PC-3 (cell line): ENCODE results near the gene ZC3H4. TPM values are rescaled to one million over a fixed set of nuclear protein-coding genes. Genes with fewer than 3 reads are reported as not detected.

Source experiments
- ATAC-seq: fragments of 200-7000 bp; cut with Tn5 transposase; 2 replicates; pipeline ENCODE4 v1.9.1; 2020; ENCODE audit warnings: mild to moderate bottlenecking, moderate library complexity
- BruUV-seq: library from RNA; stranded (reverse); fragments of 400-500 nt; replicated peaks from 2 replicates; lab custom pipeline; 2021; lab: Mats Ljungman, UMichigan
- CTCF ChIA-PET: fragments of 300-600 bp; sonication (Branson Sonifier 250); formaldehyde crosslinking; loops from one replicate; lab custom pipeline; 2022; ENCODE audit warnings: antibody characterized with exemption; lab: Charles Lee
- POLR2A ChIA-PET: fragments of 300-600 bp; sonication (Branson Sonifier 250); formaldehyde crosslinking; loops from one replicate; lab custom pipeline; 2022; ENCODE audit warnings: antibody characterized with exemption; ENCODE audit not compliant: unreplicated experiment; lab: Charles Lee
- DNase-seq: peaks from one replicate; pipeline ENCODE4 v3.0.0-alpha.2; 2015
- H2AFZ ChIP-seq: fragments of 300-600 bp; sonication (generic); 2 replicates; pipeline ENCODE4 v1.6.0; 2016; ENCODE audit warnings: antibody characterized with exemption, low read length
- H3F3A ChIP-seq: fragments of 300-600 bp; sonication (generic); one replicate; pipeline ENCODE4 v1.6.0; 2017; ENCODE audit warnings: antibody characterized with exemption, low read length, control low read depth, mild to moderate bottlenecking; ENCODE audit not compliant: unreplicated experiment
- H3K27ac ChIP-seq: fragments of 300-600 bp; sonication (generic); 2 replicates; pipeline ENCODE4 v1.5.1; 2016; ENCODE audit warnings: mild to moderate bottlenecking, low read length
- H3K27me3 ChIP-seq: fragments of 300-600 bp; sonication (generic); 2 replicates; pipeline ENCODE4 v1.6.1; 2016; ENCODE audit warnings: low read length, mixed read lengths
- H3K36me3 ChIP-seq: fragments of 300-600 bp; sonication (generic); 2 replicates; pipeline ENCODE4 v1.6.1; 2016; ENCODE audit warnings: low read depth, mixed run types, low read length, mixed read lengths
- H3K4me1 ChIP-seq: fragments of 300-600 bp; sonication (generic); 2 replicates; pipeline ENCODE4 v1.5.1; 2016; ENCODE audit warnings: low read length; ENCODE audit not compliant: insufficient read depth
- H3K4me2 ChIP-seq: fragments of 300-600 bp; sonication (generic); 2 replicates; pipeline ENCODE4 v1.6.0; 2016; ENCODE audit warnings: low read length
- H3K4me3 ChIP-seq: fragments of 300-600 bp; sonication (generic); 2 replicates; pipeline ENCODE4 v1.5.1; 2016; ENCODE audit warnings: mild to moderate bottlenecking, low read length, mixed read lengths
- H3K79me2 ChIP-seq: fragments of 300-600 bp; sonication (generic); 2 replicates; pipeline ENCODE4 v1.6.1; 2017; ENCODE audit warnings: low read length, mixed read lengths
- H3K9ac ChIP-seq: fragments of 300-600 bp; sonication (generic); 2 replicates; pipeline ENCODE4 v1.6.0; 2016; ENCODE audit warnings: mild to moderate bottlenecking, low read length
- H3K9me2 ChIP-seq: fragments of 300-600 bp; sonication (generic); replicated peaks from 2 replicates; pipeline ENCODE4 v1.6.1; 2016; ENCODE audit warnings: mixed run types, low read length, mixed read lengths
- H3K9me3 ChIP-seq: fragments of 300-600 bp; sonication (generic); 2 replicates; pipeline ENCODE4 v1.6.1; 2016; ENCODE audit warnings: low read length, mixed read lengths
- H4K20me1 ChIP-seq: fragments of 300-600 bp; sonication (generic); 2 replicates; pipeline ENCODE4 v1.6.1; 2016; ENCODE audit warnings: low read length, mixed read lengths
- EZH2 ChIP-seq: fragments of 300-600 bp; sonication (generic); IDR thresholded peaks from one replicate; pipeline ENCODE4 v1.6.1; 2017; ENCODE audit warnings: antibody characterized with exemption, mild to moderate bottlenecking, low read length; ENCODE audit not compliant: unreplicated experiment
- EZH2phosphoT487 ChIP-seq: fragments of 300-600 bp; sonication (generic); IDR thresholded peaks from 2 replicates; pipeline ENCODE4 v1.6.1; 2018; ENCODE audit warnings: mild to moderate bottlenecking, antibody characterized with exemption, low read length, borderline replicate concordance
- intact Hi-C: fragments of 100-400 bp; cut with micrococcal nuclease; formaldehyde crosslinking; loops from 2 replicates; pipeline ENCODE4 v1.9.0; 2023
- total RNA-seq: library from RNA; depleted of rRNA; stranded (reverse); fragments of >200 nt; gene quantifications from 2 replicates; pipeline ENCODE4 v1.2.3, GENCODE V29; 2014
- TF ChIP-seq, protein P1 (sequence below): fragments of 300-600 bp; sonication (generic); conservative IDR thresholded peaks from 2 replicates; pipeline ENCODE4 v1.5.1; 2017; ENCODE audit warnings: antibody characterized with exemption, low read depth, mild to moderate bottlenecking, low read length

The ZC3H4 gene
- total RNA-seq, 1 experiment from 2014 or later = 13.4 TPM

GRCh38 chr19:47152205-47152604, 38.6 kb upstream of the ZC3H4 start:
- TF ChIP-seq EZH2phosphoT487 (no peak), EZH2 (no peak)
- TF ChIP-seq, protein P1, sequence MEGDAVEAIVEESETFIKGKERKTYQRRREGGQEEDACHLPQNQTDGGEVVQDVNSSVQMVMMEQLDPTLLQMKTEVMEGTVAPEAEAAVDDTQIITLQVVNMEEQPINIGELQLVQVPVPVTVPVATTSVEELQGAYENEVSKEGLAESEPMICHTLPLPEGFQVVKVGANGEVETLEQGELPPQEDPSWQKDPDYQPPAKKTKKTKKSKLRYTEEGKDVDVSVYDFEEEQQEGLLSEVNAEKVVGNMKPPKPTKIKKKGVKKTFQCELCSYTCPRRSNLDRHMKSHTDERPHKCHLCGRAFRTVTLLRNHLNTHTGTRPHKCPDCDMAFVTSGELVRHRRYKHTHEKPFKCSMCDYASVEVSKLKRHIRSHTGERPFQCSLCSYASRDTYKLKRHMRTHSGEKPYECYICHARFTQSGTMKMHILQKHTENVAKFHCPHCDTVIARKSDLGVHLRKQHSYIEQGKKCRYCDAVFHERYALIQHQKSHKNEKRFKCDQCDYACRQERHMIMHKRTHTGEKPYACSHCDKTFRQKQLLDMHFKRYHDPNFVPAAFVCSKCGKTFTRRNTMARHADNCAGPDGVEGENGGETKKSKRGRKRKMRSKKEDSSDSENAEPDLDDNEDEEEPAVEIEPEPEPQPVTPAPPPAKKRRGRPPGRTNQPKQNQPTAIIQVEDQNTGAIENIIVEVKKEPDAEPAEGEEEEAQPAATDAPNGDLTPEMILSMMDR = no peak
- peaks cover 31% of the 10 kb centered on the region for H3K4me1 ChIP-seq
- no peaks in the 10 kb centered on the region for H3K9me3 ChIP-seq
- ChIA-PET CTCF (interaction anchor here (0.6 kb wide), 1 partner anchor 92 kb away, joined by 3 read pairs; no protein-coding TSS in a partner anchor), POLR2A (interaction anchor here (0.6 kb wide), 1 partner anchor 39 kb away, joined by 4 read pairs; the partner anchor contains the start of gene ZC3H4)
- intact Hi-C loops = loop anchor here (5.0 kb wide), 1 partner anchor 40 kb away; no protein-coding TSS in a partner anchor
- peak overlapping the region; percentile 71 for H3K4me2 ChIP-seq
- peak overlapping the region; percentile 75 for H3K27ac ChIP-seq
- DNase-seq = no peak
- no peak overlapping the region for H3K9ac ChIP-seq
- H3K4me3 ChIP-seq = peak overlapping the region; percentile 35; the same call in 1 of the 2 replicates
- no peaks in the 10 kb centered on the region; the same call in 1 of the 2 replicates for H4K20me1 ChIP-seq
- peaks cover 5% of the 10 kb centered on the region for H3F3A ChIP-seq
- H2AFZ ChIP-seq = no peak overlapping the region
- H3K36me3 ChIP-seq = peaks cover 39% of the 10 kb centered on the region
- H3K79me2 ChIP-seq = peaks cover 22% of the 10 kb centered on the region
- no TSS peak for BruUV-seq
- no peaks in the 10 kb centered on the region for H3K27me3 ChIP-seq
- no peak for ATAC-seq
- no peaks in the 10 kb centered on the region for H3K9me2 ChIP-seq

- Histone ChIP-seq H3K36me3 (peaks cover 37% of the 10 kb centered on the region), H3K4me1 (peaks cover 27% of the 10 kb centered on the region)
These were observed 38.1 kb upstream of the ZC3H4 start for GRCh38 chr19:47151627-47152026.

More at GRCh38 chr19:47151627-47152026, 38.1 kb upstream of the ZC3H4 start:
- TF ChIP-seq EZH2phosphoT487 (no peak), EZH2 (no peak)
- TF ChIP-seq, protein P1 = no peak
- H3K27ac ChIP-seq = peak overlapping the region; percentile 75
- H3K79me2 ChIP-seq = peaks cover 23% of the 10 kb centered on the region
- no peaks in the 10 kb centered on the region for H3K27me3 ChIP-seq
- H4K20me1 ChIP-seq = no peaks in the 10 kb centered on the region; the same call in 1 of the 2 replicates
- peaks cover 5% of the 10 kb centered on the region for H3F3A ChIP-seq
- intact Hi-C loops = loop anchor here (5.0 kb wide), 1 partner anchor 41 kb away; no protein-coding TSS in a partner anchor
- no peak overlapping the region for H3K9ac ChIP-seq
- peak overlapping the region; percentile 71 for H3K4me2 ChIP-seq
- no TSS peak for BruUV-seq
- H2AFZ ChIP-seq = no peak overlapping the region
- no peaks in the 10 kb centered on the region for H3K9me3 ChIP-seq
- ChIA-PET POLR2A (no interaction called here), CTCF (no interaction called here)
- H3K9me2 ChIP-seq = no peaks in the 10 kb centered on the region
- no peak for ATAC-seq
- no peak for DNase-seq
- H3K4me3 ChIP-seq = peak overlapping the region; percentile 35; the same call in 1 of the 2 replicates
